SK-N-DZ (cell line): ENCODE results near the gene OVOL2.

ENCODE experiments used
- DNase-seq: peaks from one replicate; pipeline ENCODE4 v3.0.0-alpha.2; 2015; ENCODE audit warnings: low spot score

OVOL2 gene

GRCh38 chr20:18016772-18017171 is 40.9 kb downstream of the OVOL2 start:
- no peak for DNase-seq

- DNase-seq: no peak
These were observed 43.3 kb downstream of the OVOL2 start for GRCh38 chr20:18014411-18014810.

DNA sequence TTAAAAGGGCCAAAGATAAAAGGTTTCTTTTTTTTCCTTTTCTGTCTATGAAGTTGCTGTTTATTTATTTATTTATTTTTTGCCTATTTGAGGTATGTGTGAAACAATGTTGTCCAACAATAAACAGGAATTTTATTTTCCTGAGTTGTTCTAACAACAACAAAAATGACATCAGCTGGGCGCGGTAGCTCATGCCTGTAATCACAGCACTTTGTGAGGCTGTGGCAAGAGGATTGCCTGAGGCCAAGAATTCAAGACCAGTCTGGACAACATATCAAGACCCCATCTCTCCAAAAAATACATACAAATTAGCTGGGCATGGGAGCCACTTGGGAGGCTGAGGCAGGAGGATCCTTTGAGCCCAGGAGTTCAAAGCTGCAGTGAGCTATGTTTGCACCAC is 44.8 kb downstream of the OVOL2 start:
- no peak for DNase-seq

GRCh38 chr20:18011951-18012645 is 45.6 kb downstream of the OVOL2 start:
- DNase-seq: no peak

DNA sequence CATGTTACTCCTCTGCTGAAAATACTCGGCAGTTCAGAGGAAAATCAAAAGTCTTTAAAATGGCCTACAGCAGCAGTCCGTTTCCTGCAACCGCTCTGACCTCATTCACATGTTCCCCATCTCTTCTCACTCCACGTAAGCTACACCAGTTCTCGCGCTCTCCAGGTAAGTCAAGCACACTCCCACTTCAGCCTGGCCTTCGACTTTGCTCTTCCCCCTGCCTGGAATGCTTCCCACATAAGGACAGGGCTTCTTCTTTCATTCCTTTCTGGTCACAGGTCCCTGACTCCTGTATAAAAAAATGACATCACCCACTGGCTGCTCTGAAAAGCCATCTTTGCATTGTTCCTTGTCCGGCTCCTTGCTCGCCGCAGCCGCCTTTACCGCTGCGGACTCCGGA is 46.2 kb downstream of the OVOL2 start:
- no peak for DNase-seq

GRCh38 chr20:18009116-18009515 is 48.6 kb downstream of the OVOL2 start:
- no peak for DNase-seq

GRCh38 chr20:18007534-18008292 is 50.0 kb downstream of the OVOL2 start:
- peak; percentile 28 for DNase-seq

GRCh38 chr20:18006684-18007083 is 51.0 kb downstream of the OVOL2 start:
- DNase-seq: no peak

DNA sequence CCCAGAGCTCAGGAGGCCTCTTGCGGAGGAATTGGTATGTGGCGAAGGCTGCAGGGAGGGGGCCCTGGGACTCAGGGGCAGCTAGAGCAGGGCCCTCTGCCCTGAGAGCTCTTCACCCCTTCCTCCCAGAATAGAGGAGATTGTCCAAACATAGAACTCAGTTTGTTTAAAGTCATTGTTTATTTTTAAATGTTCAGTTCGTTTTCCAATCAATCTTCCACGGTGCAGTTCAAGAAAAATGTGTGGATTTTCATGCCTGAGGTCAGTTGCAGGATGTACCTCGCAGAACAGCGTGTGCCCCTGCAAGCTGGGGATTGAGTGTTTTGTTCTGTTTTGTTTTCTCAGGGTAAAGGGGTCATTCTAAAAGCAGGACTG is 51.7 kb downstream of the OVOL2 start:
- no peak for DNase-seq

- no peak for DNase-seq
These were observed 52.3 kb downstream of the OVOL2 start for GRCh38 chr20:18005170-18005989.

GRCh38 chr20:18004384-18005031 is 53.2 kb downstream of the OVOL2 start:
- no peak for DNase-seq

DNA sequence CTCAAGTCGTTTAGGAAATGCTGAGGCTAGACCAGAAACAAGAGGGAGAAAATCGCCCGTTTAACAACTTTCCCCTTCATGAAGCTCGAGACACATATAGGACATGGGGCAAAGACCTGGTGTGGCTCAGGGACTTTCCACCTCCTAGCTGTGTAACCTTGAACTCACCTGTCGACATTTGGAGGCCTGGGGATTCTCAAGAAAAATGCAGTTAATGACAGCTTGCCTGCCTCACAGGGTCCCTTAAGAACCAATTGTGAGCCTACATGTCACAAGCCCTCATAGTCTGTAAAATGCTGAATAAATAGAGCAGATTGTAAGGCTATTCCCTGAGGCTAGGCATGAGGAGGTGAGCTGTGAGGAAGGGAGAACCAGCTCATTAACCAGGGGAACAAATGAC is 53.8 kb downstream of the OVOL2 start:
- DNase-seq: no peak

DNA sequence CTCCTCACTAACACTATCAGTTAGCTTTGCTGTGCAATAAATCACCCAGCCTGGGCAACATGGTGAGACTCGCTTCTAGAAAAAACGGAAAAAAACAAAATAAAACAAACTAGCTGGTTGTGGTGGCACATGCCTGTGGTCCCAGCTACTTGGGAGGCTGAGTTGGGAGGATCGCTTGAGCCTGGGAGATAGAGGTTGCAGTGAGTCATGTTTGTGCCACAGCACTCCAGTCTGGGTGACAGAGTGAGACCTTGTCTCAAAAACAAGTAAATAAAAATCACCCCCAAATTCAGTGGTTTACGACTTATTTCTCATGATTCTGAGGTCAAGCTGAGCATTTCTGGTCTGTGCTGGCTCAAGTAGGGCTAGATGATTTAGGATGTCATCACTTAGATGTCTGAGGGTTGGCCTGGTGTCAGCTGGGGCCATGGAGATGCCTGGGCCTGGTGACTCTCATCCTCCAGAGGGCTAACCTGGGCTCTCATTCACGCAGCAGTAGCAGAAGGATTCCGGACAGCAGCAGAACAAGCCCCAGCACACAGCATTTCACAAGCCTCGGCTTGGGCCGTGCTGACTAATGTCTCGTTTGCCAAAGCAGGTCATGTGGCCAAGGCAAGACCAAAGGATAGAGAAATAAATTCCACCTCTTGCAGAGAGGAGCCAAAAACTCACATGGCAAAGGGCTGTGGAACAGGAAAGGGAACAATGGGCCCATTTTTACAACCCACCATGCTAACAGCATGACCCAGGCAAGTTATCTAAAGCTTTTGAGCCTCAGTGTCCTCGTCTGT is 56.4 kb downstream of the OVOL2 start:
- no peak for DNase-seq

DNA sequence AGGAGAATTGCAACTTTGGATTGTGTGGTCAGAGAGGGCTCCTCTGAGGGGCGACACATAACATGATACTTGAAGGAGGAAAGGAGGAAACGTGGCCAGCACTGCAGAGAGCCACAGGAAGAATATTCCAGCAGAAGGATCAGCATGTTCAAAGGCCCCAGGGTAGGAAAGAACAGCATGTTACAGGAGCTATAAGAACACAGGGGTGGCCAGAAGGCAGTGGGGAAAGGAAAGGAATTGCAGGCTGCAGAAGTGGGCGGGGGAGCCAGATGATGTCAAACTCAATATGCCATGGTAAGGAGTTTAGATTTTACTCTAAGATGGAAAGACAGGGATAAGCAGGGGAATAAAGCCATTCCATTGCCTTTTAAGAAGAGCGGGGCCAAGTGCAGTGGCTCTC is 58.1 kb downstream of the OVOL2 start:
- DNase-seq: no peak

GRCh38 chr20:17998446-17998845 is 59.3 kb downstream of the OVOL2 start:
- DNase-seq: no peak

DNA sequence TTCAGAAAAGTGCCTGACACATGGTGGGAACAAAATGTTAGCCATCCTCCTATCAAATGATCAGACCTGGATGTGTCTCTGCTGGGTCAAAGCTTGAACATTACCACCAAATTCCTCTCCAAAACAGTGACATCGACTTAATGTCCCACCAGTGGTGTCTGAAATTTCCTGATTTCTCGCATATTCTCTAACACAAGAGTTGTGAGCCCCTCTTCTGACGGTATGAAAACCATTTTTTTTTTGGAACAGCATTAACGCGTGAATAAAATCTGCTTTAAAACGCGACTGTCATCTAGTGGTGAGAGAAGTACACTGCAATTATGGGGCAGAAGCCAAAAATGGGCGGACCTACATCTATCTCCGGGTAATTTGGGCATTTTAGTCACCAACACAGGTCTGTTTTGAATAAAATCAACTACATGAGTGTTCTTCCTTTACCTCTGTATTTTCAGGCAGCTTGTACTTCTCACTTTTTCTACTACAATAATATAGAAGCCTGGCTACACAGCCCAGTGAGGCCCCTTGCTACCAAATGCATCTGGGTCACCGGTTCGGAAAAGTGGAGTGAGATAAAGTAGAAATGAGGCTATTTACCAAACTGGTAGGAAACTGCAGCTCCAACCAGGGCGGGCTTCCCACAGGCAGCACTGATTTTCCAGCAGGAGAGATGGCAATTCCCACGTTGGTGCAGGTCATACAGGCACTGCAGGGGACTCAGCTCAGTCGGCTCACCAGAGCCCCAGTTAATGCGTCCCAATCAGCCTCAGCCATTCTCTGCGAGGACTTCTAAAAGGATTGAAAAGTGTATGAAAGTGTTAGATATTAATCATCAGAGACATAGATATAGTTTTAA is 61.5 kb downstream of the OVOL2 start:
- DNase-seq: peak; percentile 49

DNA sequence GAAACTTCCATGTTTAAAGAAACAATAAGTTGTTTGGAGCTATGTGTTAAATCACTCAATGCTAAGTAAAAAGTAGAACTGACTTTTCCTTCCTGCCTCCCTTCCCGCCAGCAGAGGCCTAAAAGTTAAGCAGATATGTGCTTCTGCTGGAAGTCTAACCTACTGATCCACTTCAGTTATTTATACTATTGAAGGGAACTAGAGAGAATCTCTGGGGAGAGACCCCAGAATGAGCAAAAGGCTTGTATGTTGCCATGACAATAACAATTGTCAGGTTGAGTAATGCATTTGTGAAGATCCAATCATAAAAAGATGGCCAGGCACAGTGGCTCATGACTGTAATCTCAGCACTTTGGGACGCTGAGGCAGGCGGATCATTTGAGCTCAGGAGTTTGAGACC is 64.2 kb downstream of the OVOL2 start:
- no peak for DNase-seq

GRCh38 chr20:17992847-17993513 is 64.7 kb downstream of the OVOL2 start:
- DNase-seq: no peak

- no peak for DNase-seq
These were observed 65.5 kb downstream of the OVOL2 start for GRCh38 chr20:17992224-17992637.
